Keratinocyte (primary cell): ENCODE measurements around the gene LMAN1.

Source experiments
- EZH2 ChIP-seq: IDR thresholded peaks from one replicate; pipeline ENCODE4 v1.6.1; 2012; ENCODE audit warnings: inconsistent platforms, mild to moderate bottlenecking, low read length, moderate library complexity
- TF ChIP-seq, protein P1 (sequence below), 3 experiments: IDR thresholded peaks in 1 of 3; conservative IDR thresholded peaks in 1 of 3; optimal IDR thresholded peaks in 1 of 3; 2 replicates in 2 of 3; 3 replicates in 1 of 3; pipeline versions ENCODE3 to v1.5.1; 2011; ENCODE audit warnings: low read length in 3 of 3, mild to moderate bottlenecking in 3 of 3, moderate library complexity in 2 of 3, control low read depth in 1 of 3, inconsistent platforms in 1 of 3; ENCODE audit not compliant: insufficient read depth in 2 of 3; ENCODE audit errors: extremely low read depth in 1 of 3

DNA sequence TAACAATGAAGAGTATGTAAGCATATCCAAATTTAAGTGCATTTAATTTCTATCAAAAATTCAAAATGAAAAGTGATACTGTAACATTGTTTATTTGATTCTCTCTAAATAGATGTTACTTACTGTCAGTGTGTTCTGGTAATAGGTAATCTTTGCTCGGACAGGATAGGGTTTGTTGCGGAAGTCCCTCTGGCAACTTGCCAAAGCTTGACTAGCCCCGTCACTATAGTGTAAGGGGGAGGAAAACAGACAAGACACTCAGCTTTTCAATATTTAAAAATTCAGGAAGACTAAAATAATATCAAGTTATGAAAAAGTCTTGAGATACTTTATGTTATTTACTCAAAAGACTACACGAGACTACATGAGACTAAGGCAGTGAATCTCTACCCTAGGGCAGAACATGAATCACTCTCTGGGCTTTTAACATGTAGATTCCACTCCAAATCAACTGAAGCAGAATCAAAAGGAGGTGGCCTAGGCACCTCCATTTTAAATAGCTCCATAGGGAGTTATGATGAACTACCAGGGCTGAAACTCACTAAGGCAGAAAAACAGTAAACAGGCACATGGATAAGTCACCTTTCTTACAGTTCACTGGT lies 5.9 kb downstream of the LMAN1 start:
- TF ChIP-seq, protein P1, sequence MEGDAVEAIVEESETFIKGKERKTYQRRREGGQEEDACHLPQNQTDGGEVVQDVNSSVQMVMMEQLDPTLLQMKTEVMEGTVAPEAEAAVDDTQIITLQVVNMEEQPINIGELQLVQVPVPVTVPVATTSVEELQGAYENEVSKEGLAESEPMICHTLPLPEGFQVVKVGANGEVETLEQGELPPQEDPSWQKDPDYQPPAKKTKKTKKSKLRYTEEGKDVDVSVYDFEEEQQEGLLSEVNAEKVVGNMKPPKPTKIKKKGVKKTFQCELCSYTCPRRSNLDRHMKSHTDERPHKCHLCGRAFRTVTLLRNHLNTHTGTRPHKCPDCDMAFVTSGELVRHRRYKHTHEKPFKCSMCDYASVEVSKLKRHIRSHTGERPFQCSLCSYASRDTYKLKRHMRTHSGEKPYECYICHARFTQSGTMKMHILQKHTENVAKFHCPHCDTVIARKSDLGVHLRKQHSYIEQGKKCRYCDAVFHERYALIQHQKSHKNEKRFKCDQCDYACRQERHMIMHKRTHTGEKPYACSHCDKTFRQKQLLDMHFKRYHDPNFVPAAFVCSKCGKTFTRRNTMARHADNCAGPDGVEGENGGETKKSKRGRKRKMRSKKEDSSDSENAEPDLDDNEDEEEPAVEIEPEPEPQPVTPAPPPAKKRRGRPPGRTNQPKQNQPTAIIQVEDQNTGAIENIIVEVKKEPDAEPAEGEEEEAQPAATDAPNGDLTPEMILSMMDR (optimal IDR thresholded peaks at IDR 0.05 in 1 of 3, IDR thresholded peaks at IDR 0.05 in 1 of 3, conservative IDR thresholded peaks at IDR 0.05 in 1 of 3; ENCODE audit: extremely low read depth in 1 of 3, insufficient read depth in 2 of 3, low read length in 3 of 3) = no peak
- no peak for TF ChIP-seq EZH2
